GM19455 (cell line): ENCODE results near the gene HS6ST3.

ENCODE experiments used
- ATAC-seq: cut with Tn5 transposase; IDR thresholded peaks from one replicate; pipeline ENCODE4 v1.9.1; 2021; ENCODE audit not compliant: unreplicated experiment

The HS6ST3 gene

DNA sequence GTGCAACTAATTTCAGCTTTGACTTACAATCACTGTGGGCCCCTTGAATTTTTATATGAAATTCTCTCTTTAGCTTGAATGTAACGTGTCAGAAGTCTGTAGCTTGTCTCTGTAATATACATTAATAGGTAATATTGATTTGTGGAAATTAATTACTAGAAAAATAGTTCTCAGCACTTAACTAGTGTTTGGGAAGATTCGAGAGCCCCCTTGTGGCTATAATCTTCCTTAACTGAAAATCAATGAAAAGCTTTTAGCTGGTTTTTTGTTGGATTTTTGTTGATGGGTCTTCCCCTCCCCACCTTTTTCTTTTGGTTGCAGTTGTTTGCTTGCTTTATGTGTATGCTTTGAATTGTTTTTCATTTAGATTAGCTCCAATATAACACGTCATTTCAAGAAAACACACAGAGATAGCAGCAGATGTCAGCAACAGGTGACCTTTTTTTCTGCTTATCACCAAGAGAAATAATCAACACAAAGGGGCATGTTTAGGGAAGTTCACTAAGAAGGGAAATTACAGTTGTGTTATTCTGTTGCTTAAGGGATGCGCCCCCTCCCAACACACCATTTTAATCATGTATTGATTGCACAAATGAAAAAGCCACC, 727.5 kb downstream of the HS6ST3 start:
- no peak for ATAC-seq

DNA sequence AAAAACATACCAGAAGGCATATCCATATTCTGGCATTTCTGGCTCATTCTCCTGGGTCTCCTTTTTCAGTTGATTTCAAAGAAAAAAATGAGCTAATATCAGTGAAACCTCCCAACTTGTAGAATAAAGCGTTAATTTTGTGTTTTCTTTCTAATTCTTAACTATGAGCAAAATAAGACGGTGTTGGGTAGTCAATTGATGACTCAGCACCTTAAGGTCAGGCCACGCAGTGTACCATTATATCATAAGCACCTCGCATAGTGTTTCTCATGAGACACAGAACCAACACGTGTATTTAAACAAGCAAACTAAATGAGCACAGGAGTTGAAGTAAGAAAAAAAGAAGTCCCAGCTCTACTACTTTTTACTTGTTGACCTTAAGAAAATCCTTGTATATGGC, 729.5 kb downstream of the HS6ST3 start:
- ATAC-seq: no peak

- ATAC-seq: no peak
Observed at GRCh38 chr13:96821381-96821780, 731.5 kb downstream of the HS6ST3 start.

- ATAC-seq: no peak
Observed at GRCh38 chr13:96821971-96822370, 732.1 kb downstream of the HS6ST3 start.

- ATAC-seq: no peak
Observed at GRCh38 chr13:96822895-96823294, 733.0 kb downstream of the HS6ST3 start.

GRCh38 chr13:96824140-96824539, 734.2 kb downstream of the HS6ST3 start:
- no peak for ATAC-seq

- ATAC-seq: no peak
Observed at GRCh38 chr13:96825653-96826052, 735.7 kb downstream of the HS6ST3 start.

GRCh38 chr13:96834626-96835025, 744.7 kb downstream of the HS6ST3 start:
- no peak for ATAC-seq

GRCh38 chr13:96835546-96835945, 745.6 kb downstream of the HS6ST3 start:
- no peak for ATAC-seq

GRCh38 chr13:96836733-96837132, 746.8 kb downstream of the HS6ST3 start:
- ATAC-seq: no peak

GRCh38 chr13:96837809-96838208, 747.9 kb downstream of the HS6ST3 start:
- ATAC-seq: no peak

GRCh38 chr13:96844195-96844594, 754.3 kb downstream of the HS6ST3 start:
- ATAC-seq: no peak

DNA sequence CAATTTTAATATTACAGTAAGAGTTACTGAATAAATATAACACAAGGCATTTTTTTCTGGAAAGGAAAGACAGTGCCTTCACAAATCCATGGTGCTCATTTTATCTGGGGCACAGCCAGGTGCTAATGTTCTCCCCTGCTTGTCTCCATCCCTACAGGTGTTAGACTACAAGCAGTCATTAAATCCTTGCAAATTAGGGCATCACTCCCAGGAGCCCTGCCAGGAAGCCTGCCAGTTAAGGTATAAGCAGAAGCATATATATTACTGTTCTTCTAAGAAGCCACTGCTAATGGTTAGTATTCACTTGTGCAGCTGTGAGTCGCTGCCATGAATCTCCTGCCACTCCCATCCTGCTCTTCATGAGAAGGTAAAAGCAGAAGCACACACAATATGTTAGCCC, 754.7 kb downstream of the HS6ST3 start:
- no peak for ATAC-seq

- ATAC-seq: no peak
Observed at GRCh38 chr13:96848286-96848685, 758.4 kb downstream of the HS6ST3 start.

DNA sequence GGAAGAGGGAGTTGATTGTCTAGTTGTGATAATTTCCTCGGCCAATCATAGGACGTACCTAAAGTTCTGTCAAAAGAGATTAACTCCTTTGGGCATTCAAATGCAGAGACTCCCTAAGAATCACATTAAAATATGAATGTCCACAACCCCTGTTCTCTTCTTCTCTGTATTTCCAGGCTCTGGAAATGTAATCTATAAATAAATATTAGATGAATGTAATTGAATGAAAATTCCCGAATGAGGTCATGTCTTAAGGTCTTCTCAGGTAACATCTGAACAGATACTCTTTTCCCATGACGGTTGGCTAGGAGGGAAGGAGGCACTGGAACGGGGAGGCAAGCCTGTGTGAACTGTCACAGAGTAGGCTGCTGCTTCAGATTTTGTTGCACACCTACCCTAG, 759.2 kb downstream of the HS6ST3 start:
- no peak for ATAC-seq

GRCh38 chr13:96850538-96851145, 760.7 kb downstream of the HS6ST3 start:
- no peak for ATAC-seq

DNA sequence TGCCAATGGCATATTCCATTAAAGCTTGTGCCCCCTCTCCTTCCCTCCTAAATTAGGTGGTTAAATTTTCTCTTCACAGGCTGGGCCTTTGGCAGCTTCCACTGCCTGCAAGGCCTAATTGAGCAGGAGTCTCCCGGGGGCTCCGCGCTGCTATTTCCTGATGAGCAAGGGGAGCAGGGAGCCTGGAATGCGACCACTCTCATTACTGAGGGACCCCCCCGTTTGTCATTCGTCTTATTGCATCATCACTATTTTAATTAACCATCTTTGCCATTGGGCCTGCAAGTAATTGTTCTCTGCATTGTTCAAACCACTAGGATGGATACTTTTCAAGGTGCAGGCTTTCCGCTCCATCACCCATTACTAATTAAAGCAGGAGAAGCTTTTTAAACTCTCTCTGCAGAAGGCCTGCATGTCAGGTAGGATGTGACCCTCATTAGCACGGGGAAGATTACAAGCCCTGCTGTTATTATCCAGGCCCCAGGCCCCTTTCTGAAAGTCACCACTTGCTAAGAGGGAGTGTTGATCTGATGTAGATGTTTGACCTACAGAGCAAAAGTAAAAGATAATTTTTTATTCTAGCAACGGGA, 762.0 kb downstream of the HS6ST3 start:
- no peak for ATAC-seq

- ATAC-seq: no peak
Observed at GRCh38 chr13:96858133-96858826, 768.4 kb downstream of the HS6ST3 start.

DNA sequence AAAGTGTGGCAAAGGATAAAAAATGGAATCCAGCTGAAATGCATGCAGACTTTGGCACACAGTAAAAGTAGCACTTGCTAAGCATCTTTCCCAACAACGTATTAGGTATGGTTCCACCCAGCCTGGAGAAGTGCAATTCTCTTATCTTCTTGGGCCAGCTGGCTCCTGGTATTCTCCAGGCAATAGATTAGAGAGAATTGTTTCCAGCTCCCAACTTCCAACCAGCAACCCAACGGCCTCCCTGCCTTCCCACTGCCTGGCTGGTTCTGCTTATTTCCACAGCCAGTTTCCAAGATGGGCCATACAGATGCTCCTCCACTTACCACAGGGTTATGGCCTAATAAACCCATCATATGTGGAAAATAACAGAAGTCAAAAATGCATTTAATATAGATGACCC, 771.0 kb downstream of the HS6ST3 start:
- no peak for ATAC-seq

- ATAC-seq: no peak
Observed at GRCh38 chr13:96862093-96862492, 772.2 kb downstream of the HS6ST3 start.

GRCh38 chr13:96862999-96863398, 773.1 kb downstream of the HS6ST3 start:
- no peak for ATAC-seq

GRCh38 chr13:96871469-96871868, 781.6 kb downstream of the HS6ST3 start:
- no peak for ATAC-seq
